GM19025 (cell line): ENCODE data around the gene C1QL2.

Source experiments
- ATAC-seq: cut with Tn5 transposase; IDR thresholded peaks from one replicate; pipeline ENCODE4 v1.9.1; 2021; ENCODE audit warnings: mild to moderate bottlenecking, low read depth, moderate library complexity; ENCODE audit not compliant: unreplicated experiment

C1QL2 gene

GRCh38 chr2:119147776-119148715 is 10.5 kb downstream of the C1QL2 start:
- no peak for ATAC-seq

DNA sequence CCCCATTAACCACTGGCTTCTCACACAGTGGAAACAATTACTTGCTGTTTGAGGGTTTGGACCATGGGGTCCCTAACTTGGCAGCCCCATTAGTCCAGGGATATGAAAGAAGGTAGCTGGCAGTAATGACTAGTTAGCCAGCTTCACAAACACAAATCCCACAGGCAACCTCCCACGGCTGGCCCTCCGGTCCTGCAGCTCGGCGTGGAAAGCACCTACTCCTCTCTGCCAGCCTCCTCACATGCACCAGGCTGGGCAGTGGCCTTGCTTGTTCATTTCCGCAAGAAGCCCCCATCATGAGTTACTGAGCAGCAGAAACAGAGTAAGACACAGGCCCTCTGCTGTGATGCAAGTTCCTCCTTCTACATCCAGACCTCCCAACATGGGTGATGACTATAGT is 13.7 kb downstream of the C1QL2 start:
- ATAC-seq: no peak

DNA sequence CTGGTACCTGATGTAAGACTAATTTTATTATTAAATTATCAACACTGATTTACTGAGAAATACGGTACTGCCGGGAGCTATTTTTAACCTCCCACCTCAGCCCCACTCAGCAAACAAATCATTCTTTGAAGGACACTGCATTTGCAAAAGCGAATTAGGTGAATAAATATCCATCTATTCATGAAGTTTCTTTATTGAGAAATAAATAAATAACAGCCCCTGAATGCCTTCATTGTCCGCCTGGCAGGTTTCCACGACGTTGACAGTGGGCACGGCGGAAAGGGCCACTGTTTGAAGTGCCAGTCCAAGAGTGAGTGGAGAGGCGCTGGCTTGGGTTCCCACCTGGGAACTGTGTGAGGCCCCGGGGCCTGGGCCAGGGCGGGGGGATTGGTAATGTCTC is 15.7 kb downstream of the C1QL2 start:
- ATAC-seq: no peak

- no peak for ATAC-seq
These were observed 21.0 kb downstream of the C1QL2 start for GRCh38 chr2:119137502-119137901.

DNA sequence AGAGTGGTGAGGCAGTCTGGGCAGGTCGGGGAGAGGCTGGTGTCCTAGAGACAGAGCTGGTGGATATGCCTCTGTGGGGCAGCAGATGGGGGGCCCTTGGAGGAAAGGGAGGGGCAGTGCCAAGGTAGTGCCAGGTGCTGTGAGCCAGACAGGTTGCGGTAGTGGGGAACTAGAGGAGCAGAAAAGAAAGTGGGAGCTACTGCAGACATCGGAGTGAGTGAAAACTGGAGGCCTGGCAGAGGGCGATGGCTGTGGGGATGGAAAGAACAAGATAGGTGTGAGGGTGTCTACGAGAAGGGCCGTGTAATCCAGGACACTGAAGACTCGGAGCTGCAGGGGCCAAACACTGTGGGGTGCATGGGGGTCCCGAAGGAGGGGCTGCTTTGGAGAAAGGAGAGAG is 21.7 kb downstream of the C1QL2 start:
- no peak for ATAC-seq

- ATAC-seq: no peak
These were observed 22.5 kb downstream of the C1QL2 start for GRCh38 chr2:119136093-119136492.

- no peak for ATAC-seq
These were observed 23.8 kb downstream of the C1QL2 start for GRCh38 chr2:119134775-119135174.

DNA sequence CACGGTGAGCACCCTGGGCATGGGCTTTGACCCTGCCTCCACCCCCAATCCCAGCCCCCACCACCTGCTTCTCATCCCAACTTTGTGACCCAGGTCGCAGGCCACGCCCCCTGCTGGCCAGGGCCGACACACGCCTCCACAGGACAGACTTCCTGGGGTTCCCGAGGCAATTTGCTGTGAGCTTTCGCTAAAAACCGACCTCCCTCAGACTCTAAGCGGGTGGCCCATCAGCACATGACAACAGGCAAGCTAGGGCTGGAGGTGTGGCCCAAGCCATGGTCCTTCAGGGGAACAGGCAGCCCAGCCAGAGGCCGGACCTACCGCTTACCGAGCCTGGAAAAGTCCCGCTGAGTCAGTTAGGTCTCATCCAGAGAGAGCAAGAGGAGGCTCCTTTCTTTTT is 31.9 kb downstream of the C1QL2 start:
- no peak for ATAC-seq

DNA sequence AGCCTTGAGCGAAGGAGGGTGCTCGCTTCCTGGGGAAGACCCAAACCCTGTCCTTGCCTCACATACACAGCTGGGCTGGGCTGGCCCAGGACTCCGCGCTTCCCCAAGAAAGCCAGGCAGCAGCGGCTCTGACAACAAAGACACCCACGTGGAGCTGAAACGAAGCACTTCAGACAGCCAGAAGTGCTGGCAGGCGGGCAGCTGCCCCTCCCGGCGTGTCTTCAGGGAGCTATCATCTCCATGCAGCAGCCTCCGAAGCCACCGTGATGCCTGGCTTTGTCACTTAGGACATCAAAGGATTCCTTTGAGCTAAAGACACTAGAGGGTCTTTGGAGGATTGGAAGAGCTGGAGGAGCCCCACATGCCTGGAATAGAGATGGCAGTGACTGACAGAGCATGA is 35.2 kb downstream of the C1QL2 start:
- no peak for ATAC-seq

DNA sequence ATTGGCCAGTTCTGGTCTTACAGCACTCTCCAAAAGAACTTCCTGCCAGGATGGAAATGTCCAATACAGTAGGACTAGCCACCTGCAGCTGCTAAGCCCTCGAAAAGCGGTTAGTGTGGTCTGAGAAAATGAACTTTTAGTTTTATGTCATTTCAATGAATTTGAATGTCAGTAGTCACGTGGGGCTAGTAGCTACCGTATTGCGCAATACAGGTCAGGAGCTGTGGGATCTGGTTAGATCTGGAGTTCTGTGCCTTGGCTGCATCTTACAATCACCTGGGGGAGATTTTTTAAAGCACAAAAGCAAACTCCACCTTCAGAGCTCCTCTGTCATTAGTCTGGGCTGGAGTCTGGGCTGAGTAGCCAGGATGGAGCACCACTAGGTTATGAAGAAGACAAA is 35.9 kb downstream of the C1QL2 start:
- ATAC-seq: no peak

- no peak for ATAC-seq
These were observed 38.4 kb downstream of the C1QL2 start for GRCh38 chr2:119119999-119120756.

DNA sequence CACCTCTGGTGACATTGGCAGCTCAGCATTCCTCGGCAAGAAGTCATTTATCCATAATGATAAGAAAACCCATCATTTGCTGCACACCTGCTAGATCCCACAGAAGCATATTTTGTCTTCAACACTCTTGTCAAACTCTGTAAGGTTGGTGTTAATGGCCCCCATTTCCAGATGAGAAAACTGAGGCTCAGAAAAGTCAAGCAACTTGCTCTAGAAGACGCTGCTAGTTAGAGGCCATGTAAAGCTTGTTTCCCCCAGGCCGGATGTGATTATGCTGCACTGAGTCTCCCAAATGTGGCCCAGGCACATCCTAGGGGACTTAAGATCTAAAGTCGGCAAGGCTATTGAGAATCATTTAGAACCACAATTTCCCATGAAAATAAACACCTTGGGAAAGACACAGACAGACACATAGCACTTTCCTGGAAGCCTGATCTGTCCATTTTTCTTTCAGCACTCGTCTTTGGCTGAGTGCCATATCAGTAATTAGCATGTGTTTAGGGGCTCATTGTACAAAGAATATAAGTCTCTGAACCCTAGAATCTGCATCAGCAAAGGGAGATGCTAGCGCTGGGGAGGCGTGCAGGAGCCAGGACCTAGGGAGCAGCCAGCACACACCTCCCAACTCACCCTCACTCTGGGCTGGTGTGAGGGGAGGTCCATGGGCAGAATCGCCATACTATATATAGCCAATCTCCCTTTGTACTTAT is 39.3 kb downstream of the C1QL2 start:
- ATAC-seq: no peak

- no peak for ATAC-seq
These were observed 40.4 kb downstream of the C1QL2 start for GRCh38 chr2:119117891-119118882.

GRCh38 chr2:119117408-119117807 is 41.1 kb downstream of the C1QL2 start:
- ATAC-seq: no peak

DNA sequence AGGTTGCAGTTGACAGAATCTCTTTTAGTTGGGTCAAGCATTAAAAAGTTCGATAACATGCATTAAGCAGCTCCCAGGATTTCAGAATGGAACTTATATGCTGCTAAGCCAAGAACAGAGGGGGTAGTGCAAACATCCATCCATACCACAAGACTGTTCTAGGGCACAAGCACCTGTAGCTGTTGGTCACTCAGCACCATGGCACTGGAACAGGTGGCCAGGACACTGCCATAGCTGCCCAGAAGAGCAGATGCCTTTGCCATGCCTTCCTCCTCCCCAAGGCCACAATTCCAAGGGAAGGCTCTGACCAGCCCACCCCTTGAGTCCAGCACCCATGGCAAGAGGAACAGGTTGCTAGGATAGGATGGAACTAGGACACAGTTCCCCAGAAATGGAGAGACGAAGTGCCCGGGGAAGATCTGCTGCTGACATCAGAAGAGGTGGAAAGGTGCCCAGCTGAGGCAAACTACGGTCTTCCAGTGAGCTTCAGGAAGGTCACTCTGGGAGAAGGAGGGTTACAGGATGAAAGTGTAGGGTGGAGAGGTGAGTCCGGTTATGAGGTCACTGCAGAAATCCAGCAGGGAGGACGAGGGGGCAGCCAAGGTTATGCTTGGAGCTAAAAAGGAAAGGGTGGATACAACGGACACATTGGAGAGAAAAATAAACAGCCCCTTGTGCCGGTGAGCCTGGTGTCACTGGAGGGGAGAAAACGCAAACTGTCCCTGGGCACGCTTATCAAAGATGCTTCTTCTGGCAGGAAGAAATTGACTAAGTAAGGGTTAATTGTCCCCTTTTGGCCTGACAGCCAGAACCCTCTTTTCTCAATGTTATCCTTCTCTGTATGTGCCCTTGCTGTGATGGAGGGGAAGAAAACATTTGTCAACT is 41.9 kb downstream of the C1QL2 start:
- no peak for ATAC-seq

DNA sequence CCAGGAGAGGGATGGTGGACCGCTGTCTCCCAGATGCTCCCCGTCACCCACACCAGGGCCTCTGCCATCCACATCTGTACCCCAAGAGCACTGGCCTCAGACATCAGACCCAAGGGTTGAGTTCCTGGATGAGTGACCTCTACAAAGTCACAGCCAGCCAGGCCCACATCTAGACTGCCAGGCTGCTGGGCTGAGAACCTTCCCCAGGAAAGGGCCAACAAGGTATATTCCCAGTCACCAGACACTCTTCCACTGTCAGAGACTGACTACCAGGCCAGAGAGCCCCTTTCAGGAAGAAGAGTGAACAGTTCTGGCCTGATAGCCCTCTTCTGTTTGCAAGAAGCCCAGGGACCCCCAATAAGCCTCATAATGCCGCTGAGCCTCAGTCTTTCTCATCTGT is 44.3 kb downstream of the C1QL2 start:
- ATAC-seq: no peak

- ATAC-seq: no peak
These were observed 45.1 kb downstream of the C1QL2 start for GRCh38 chr2:119113489-119113770.

DNA sequence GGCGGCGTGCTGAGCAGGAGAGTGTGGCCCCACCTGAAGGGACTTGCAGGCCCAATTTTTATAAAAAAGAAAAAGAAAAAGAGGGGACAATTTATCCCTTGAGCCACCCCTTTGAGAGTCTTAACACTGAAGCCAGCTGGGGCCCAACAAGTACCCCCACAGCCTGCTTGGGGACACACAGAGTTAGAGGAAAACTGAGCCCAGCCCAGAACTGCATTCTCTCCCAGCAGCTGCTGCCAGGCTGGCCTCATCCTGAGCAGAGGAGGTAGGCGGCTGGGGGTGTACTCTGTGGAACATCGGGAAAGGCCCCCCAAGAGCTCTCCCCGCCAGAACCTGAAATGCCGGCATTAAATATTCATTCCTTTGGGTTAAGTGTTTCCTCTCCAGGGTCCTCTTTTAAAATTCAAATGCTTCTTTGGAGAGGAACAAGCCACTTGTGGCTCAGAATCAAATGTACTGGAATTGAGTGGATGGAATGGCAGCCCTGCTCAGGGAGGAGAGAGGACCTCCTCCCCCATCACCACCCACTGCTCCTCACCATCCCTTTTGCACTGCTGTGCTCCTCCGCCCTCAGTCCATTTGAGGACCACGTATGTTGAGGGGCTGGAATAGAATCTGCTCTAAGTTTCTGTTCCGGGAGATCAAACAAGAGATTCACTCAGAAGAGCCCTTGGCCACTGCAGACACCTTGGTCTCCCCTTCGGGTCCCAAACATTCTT is 45.6 kb downstream of the C1QL2 start:
- ATAC-seq: no peak

DNA sequence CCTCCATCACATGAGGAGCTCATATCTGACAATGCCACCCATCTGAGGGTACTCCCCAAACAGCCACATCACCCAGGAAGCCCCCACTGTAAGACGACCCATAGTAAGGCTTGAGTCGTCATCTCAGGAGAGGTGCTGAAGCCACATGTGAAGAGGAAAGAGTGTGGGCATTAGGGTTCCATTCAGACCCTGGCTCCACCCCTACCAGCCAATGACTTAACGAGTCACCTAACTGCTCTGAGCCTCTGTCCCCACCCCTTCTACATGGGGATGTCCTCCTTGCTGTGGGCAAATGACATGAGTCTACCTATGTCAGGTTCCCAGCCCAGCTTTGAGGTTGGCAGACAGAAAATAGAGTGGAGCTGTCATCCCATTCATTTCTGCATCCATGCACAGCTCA is 46.3 kb downstream of the C1QL2 start:
- no peak for ATAC-seq
